ENCODE measurements around the gene RAPH1.
"Not testable (repeated sequence)": the region's sequence is repeated elsewhere in the genome, so short reads cannot be mapped to it uniquely, and the experiment has no call there.

The RAPH1 gene

GRCh38 chr2:203379156-203379555 is 155.9 kb downstream of the RAPH1 start:
- no peak for DNase-seq (ENCODE audit: low spot score)
- Histone ChIP-seq H3K4me3 (no peak overlapping the region), H3K27ac (no peak overlapping the region)
- TF ChIP-seq CTCF (IDR thresholded peaks at IDR 0.05): no peak

- DNase-seq (ENCODE audit: low spot score): no peak
- Histone ChIP-seq H3K27ac (no peak overlapping the region), H3K4me3 (no peak overlapping the region)
- no peak for TF ChIP-seq CTCF (IDR thresholded peaks at IDR 0.05)
These were observed 158.9 kb downstream of the RAPH1 start for GRCh38 chr2:203376173-203376572.

GRCh38 chr2:203372706-203373105 is 162.4 kb downstream of the RAPH1 start:
- H3K4me3 ChIP-seq; H3K27ac ChIP-seq; DNase-seq (ENCODE audit: low spot score): not testable (repeated sequence)

- TF ChIP-seq CTCF (IDR thresholded peaks at IDR 0.05): no peak
- no peak for DNase-seq (ENCODE audit: low spot score)
- Histone ChIP-seq H3K4me3 (no peak overlapping the region), H3K27ac (no peak overlapping the region)
These were observed 168.2 kb downstream of the RAPH1 start for GRCh38 chr2:203366639-203367466.

GRCh38 chr2:203361922-203362321 is 173.2 kb downstream of the RAPH1 start:
- Histone ChIP-seq H3K4me3 (no peak overlapping the region), H3K27ac (no peak overlapping the region)
- TF ChIP-seq CTCF (IDR thresholded peaks at IDR 0.05): no peak
- no peak for DNase-seq (ENCODE audit: low spot score)

GRCh38 chr2:203361495-203361894 is 173.6 kb downstream of the RAPH1 start:
- no peak overlapping the region for H3K27ac ChIP-seq
- TF ChIP-seq CTCF (IDR thresholded peaks at IDR 0.05): no peak

GRCh38 chr2:203360833-203361430 is 174.2 kb downstream of the RAPH1 start:
- no peak overlapping the region for H3K4me3 ChIP-seq
- no peak overlapping the region for H3K27ac ChIP-seq
- no peak for TF ChIP-seq CTCF (IDR thresholded peaks at IDR 0.05)
- DNase-seq (ENCODE audit: low spot score): no peak

More at GRCh38 chr2:203361495-203361894, 173.6 kb downstream of the RAPH1 start:
- no peak overlapping the region for H3K4me3 ChIP-seq
- no peak for DNase-seq (ENCODE audit: low spot score)

All from coronary artery (tissue), 2 donors.